Hepatocyte (in vitro differentiated cells): ENCODE results near the gene KRT38.

Experiments
- EZH2 ChIP-seq: fragments of 200-600 bp; sonication (generic); IDR thresholded peaks from 2 replicates; pipeline ENCODE4 v1.6.1; 2016; ENCODE audit warnings: antibody characterized with exemption, mild to moderate bottlenecking, borderline replicate concordance
- EZH2phosphoT487 ChIP-seq: fragments of 200-600 bp; sonication (generic); IDR thresholded peaks from one replicate; pipeline ENCODE4 v1.6.1; 2018; ENCODE audit warnings: antibody characterized with exemption, mild to moderate bottlenecking, low read depth, moderate library complexity; ENCODE audit not compliant: unreplicated experiment, severe bottlenecking
- TF ChIP-seq, protein P1 (sequence below): fragments of 200-600 bp; sonication (generic); IDR thresholded peaks from 2 replicates; pipeline ENCODE4 v1.5.1; 2016; ENCODE audit warnings: antibody characterized with exemption, mild to moderate bottlenecking; ENCODE audit not compliant: poor library complexity

DNA sequence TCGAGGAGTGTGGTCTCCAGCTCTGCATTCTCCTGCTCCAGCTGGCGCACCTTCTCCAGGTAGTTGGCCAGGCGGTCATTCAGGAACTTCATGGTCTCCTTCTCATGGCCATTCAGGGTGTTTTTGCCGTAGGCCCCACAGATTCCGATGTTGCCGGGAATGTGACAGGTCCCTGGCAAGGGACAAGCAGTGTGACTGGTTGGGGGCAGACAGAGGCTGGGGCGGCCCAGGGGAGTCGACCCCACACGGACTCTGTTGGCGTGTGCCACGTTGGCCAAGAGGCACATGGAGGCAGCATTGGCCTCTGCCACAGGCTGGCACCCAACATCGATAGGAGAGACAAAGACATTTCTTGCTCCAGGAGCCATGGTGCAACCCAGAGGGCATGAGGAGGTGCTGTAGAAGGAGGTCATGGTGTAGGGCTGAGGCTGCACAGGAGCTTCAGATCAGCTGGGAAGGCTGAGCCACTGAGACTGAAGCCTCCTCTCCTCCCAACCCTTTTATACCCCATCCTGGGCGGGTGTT, 16.6 kb downstream of the KRT38 start, which contains the start of gene KRT37:
- TF ChIP-seq EZH2 (no peak), EZH2phosphoT487 (no peak)
- TF ChIP-seq, protein P1, sequence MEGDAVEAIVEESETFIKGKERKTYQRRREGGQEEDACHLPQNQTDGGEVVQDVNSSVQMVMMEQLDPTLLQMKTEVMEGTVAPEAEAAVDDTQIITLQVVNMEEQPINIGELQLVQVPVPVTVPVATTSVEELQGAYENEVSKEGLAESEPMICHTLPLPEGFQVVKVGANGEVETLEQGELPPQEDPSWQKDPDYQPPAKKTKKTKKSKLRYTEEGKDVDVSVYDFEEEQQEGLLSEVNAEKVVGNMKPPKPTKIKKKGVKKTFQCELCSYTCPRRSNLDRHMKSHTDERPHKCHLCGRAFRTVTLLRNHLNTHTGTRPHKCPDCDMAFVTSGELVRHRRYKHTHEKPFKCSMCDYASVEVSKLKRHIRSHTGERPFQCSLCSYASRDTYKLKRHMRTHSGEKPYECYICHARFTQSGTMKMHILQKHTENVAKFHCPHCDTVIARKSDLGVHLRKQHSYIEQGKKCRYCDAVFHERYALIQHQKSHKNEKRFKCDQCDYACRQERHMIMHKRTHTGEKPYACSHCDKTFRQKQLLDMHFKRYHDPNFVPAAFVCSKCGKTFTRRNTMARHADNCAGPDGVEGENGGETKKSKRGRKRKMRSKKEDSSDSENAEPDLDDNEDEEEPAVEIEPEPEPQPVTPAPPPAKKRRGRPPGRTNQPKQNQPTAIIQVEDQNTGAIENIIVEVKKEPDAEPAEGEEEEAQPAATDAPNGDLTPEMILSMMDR, result no peak
